NCI-H1092 treated with DMSO at 0.1 percent for 48 hours (cell line): ENCODE results near the gene EIF4H.
"Not testable (repeated sequence)": the region's sequence is repeated elsewhere in the genome, so short reads cannot be mapped to it uniquely, and the experiment has no call there.

ENCODE experiments used
- DNase-seq: peaks from one replicate; lab custom pipeline; 2025; lab: John Stamatoyannopoulos, UW

The EIF4H gene

GRCh38 chr7:74224907-74225306 lies 50.8 kb downstream of the EIF4H start:
- not testable (repeated sequence) for DNase-seq

DNA sequence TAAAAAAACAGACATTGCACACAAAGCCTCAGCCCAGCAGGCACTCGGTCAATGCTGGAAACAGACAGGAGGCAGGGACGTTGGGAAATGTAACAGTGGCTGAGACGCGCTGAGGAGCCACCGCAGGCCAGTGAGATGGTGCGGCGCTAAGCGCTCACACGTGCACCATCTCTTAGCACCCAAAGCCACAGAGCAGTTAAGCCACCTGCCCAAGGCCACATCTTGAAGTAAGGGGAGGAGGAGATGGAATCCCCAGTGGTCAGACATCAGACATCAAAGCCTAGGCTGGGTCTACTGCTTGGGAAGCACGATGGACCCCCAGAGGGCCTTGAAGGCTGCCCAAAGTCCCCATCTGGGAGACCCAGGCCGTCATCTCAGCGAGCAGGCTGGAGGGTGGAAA lies 51.2 kb downstream of the EIF4H start:
- DNase-seq, result no peak

DNA sequence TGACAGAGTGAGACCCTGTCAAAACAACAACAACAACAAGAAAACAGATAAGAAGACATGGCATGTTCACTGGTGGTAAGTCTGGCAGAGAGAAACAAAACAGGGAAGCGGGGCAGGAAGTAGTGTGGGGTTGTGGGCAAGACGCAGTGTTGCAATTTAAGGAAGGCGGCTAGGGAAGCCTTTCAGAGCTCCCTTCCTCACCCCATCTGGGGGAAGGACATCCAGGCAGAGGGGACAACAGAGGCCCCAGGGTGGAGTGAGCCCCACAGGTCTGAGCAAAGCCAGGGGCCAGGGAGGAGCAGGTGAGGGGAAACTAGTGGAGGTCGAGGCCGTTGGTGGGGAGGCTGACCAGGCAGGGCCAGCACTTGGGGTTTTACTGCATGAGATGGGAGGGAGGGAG lies 52.5 kb downstream of the EIF4H start:
- DNase-seq, result no peak

DNA sequence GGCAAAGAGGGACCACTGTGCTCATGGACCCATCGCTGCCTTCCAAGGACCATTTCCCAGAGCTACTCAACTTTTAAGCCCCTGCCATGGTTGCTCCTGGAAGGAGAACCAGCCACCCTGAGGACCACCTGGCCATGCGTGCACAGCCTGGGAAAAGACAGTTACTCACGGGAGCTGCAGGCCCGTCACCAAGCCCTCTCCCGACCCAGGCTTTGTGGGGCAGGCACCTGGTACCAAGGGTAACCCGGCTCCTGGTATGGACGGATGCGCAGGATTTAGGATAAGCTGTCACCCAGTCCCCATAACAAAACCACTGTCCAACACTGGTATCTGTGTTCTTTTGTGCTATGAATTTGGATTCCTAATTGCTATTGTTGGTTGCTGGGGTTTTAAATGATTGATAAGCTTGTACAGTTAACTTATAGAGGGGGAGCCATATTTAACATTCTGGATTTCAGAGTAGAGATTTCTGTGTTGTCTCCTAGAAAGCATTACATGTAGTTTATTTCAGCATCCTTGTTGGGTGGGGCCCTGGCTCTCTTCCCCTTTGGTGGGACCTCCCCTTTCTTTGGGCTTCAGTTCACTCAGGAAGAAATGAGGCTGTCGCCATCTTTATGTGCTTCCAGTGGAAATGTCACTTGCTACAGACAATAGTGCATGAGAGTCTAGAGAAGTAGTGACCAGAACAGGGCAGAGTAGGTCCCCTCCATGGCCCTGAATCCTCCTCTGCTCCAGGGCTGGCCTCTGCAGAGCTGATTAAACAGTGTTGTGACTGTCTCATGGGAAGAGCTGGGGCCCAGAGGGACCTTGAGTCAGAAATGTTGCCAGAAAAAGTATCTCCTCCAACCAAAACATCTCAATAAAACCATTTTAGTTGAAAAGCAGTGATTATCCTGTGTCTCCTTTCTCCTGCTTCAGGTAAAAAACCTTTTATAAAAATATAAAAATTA lies 55.1 kb downstream of the EIF4H start:
- no peak for DNase-seq

DNA sequence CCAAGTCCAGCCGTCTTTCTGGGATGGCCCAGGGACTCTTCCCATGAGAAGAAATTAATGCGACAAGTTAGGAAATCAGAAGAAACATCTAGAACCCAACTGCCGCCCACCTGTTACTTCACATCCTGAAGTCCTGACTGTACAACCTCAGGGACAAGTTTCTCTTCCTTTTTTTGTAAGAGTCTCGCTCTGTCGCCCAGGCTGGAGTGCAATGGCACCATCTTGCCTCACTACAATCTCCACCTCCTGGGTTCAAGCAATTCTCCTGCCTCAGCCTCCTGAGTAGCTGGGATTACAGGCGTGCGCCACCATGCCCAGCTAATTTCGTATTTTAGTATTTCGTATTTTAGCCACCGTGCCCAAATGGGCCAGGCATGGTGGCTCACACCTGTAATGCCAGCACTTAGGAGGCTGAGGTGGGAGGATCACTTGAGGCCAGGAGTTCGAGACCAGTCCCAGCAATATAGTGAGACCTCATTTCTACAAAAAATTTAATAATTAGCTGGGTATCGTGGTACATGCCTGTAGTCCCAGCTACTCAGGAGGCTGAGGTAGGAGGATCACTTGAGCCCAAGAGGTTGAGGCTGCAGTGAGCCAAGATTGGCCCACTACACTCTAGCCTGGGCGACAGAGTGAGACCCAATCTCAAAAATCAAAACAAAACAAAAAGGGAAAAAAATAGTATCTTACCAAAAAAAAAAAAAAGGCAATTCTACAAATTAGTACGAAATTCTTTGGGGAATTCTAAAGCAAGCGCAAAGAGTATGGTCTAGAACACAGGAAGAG lies 56.5 kb downstream of the EIF4H start:
- no peak for DNase-seq

- DNase-seq, result no peak
Observed at GRCh38 chr7:74231232-74231590, 57.1 kb downstream of the EIF4H start.

GRCh38 chr7:74233655-74234285 lies 59.6 kb downstream of the EIF4H start:
- no peak for DNase-seq

DNA sequence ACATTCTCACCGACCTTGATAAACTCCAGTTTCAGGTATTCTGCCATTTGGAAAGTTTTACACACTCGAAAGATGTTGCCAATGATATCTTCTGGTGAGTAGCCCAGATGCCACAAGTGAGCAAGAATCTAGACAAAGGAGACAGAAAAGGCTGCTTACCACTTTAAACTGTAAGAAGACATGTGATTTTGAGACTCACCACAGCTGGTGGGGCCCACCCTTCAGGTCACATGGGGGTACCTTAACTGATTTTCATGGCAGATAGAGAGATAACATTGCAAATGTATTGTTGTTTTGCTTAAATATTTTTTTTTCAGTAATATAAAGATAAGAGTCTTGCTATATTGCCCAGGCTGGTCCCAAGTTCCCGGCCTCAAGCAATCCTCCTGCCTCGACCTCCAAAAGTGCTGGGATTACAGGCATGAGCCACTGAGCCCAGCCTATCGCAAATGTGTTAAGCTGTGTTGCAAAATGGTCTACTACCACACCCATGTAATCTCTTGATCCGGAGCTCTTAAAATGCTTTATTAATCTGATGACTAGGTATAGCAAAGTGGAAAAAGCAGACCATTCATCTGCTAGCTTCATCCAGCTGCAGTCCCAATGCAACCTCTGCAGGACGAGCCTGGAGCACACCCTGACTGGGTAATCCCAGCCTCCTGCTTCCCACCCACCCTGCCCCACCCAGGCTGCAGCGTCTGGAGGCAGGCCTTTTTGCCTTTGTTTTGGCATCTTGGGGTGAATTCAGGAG lies 61.5 kb downstream of the EIF4H start:
- DNase-seq, result no peak

- DNase-seq, result no peak
Observed at GRCh38 chr7:74236284-74236683, 62.1 kb downstream of the EIF4H start.

DNA sequence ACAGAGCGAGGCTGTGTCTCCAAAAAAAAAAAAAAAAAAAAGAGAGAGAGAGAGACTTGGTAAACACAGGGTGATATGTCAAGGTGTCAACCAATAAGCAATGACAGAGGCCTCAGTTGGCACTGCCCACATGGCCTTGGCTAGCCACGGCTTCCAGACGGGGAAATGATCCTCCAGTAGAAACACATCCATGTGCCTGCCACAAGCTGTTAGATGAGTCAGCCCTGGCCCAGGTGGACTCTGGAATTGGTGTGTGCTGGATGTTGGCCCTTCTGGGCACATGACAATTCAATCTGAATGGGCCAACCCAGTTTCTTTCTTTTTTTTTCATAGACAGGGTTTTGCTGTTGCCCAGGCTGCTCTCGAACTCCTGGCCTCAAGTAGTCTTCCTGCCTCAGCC lies 66.3 kb downstream of the EIF4H start:
- no peak for DNase-seq

GRCh38 chr7:74242122-74242443 lies 67.9 kb downstream of the EIF4H start:
- DNase-seq, result no peak

DNA sequence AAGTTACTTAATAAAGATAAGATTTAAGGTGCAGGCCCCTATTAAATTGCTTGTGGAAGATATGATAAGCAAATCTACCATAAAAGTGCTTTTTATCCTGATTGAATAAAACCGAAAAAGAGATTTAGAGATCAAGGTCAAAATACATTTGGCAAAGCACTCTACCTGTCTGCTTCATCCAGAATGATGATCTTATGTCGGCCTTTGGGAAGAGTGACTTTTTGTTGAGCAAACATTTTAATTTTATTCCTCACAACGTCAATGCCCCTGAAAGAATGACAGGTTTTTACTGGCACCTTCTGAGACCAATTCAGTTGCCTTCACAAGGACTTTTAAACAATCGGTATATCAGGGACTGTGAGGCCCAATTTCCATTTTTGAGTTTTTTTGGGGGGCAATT lies 72.3 kb downstream of the EIF4H start:
- no peak for DNase-seq
